BJ (cell line): ENCODE results near the gene DIPK1B. TPM values are rescaled to one million over a fixed set of nuclear protein-coding genes. Genes with fewer than 3 reads are reported as not detected.

Experiments used
- CTCF ChIA-PET: fragments of 350-600 bp; formaldehyde crosslinking; extraction: SDS; loops from one replicate; lab custom pipeline; 2021; ENCODE audit warnings: antibody characterized with exemption, inconsistent platforms; lab: Yijun Ruan, JAX
- POLR2A ChIA-PET: fragments of 300-600 bp; sonication (Branson Sonifier 250); formaldehyde crosslinking; extraction: SDS; loops from one replicate; lab custom pipeline; 2021; ENCODE audit warnings: antibody characterized with exemption; lab: Charles Lee
- DNase-seq: peaks from one replicate; pipeline ENCODE4 v3.0.0-alpha.2; 2011; ENCODE audit warnings: low read depth
- H3K27me3 ChIP-seq: 2 replicates; pipeline ENCODE4 v1.6.0; 2011; ENCODE audit warnings: low read length; ENCODE audit not compliant: control insufficient read depth, insufficient read depth
- H3K36me3 ChIP-seq: 2 replicates; pipeline ENCODE4 v1.5.1; 2011; ENCODE audit warnings: low read length; ENCODE audit not compliant: control insufficient read depth, insufficient read depth
- H3K4me3 ChIP-seq: 2 replicates; pipeline ENCODE4 v1.5.1; 2011; ENCODE audit warnings: low read depth, mild to moderate bottlenecking, control low read depth, low read length
- CTCF ChIP-seq: IDR thresholded peaks from 2 replicates; pipeline ENCODE4 v1.5.1; 2011; ENCODE audit warnings: low read depth, mild to moderate bottlenecking, control low read depth, inconsistent platforms, low read length, moderate library complexity; ENCODE audit not compliant: insufficient read depth
- polyA plus RNA-seq: library from polyadenylated mRNA; depleted of rRNA; stranded (reverse); fragments of >200 nt; gene quantifications from 2 replicates; pipeline ENCODE4 v1.2.3, GENCODE V29; 2011

Gene DIPK1B
- polyA plus RNA-seq, 1 experiment = 0.42 TPM

DNA sequence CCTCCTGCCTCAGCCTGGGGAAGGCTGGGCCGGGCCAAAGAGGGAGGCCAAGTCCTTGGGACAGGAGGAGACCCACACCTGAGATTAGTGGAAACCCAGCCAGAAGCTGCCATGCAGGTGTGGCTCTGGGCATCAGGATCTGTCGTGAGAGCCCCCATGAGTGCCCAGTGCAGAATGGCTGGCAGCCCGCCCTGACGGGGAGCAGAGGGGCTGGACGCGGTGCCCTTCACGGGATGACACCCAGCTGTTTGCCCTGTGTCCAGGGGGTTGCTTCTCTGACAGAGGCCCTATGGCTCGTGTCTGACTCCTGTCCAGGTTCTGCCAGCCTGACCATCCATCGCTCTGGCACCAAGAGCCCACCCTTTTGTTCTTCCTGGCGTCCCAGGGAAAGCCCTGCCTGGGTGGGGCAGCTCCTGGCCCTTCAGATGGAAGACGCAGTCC lies 8.5 kb downstream of the DIPK1B start:
- Histone ChIP-seq H3K4me3 (no peak overlapping the region), H3K36me3 (peaks cover 34% of the 10 kb centered on the region), H3K27me3 (peaks cover under 1% of the 10 kb centered on the region; the same call in 1 of the 2 replicates)
- no peak for TF ChIP-seq CTCF
- POLR2A ChIA-PET = no interaction called here
- DNase-seq = no peak
- CTCF ChIA-PET = no interaction called here

DNA sequence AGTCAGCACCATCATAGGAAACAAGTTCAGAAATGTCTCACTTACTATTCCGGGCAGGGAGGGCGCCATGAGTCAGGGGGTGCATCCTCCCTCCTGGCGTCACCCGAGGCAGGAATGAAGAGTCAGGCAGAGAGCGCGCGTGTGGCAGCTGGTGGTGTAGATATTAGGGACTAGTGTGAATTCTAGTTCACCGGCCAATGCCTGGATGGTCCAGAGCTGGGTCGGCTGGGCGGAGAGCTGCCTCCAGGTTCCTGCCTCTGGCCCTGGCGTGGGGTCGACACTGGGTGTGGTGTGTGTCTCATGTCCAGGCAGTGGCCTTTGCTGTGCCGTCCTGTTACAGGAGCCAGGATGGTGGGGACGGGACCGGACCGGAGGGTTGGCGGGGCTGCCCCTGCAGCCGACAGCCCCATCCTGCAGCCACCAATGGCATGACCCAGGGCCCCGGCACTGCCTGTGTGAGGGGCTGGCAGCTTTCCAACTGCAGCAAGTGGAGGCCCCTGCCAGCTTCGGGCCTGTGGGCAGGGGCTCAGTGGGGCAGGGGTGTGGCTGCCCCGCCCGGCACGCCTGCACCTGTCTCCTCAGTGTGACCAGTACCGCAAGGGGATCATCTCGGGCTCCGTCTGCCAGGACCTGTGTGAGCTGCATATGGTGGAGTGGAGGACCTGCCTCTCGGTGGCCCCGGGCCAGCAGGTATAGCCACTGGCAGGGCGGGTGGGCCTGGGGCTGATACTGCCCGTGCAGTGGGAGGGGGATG lies 9.1 kb downstream of the DIPK1B start:
- Histone ChIP-seq H3K4me3 (no peak overlapping the region), H3K27me3 (no peaks in the 10 kb centered on the region), H3K36me3 (peaks cover 38% of the 10 kb centered on the region)
- ChIA-PET POLR2A (no interaction called here), CTCF (no interaction called here)
- TF ChIP-seq CTCF = no peak
- no peak for DNase-seq

- peaks cover 42% of the 10 kb centered on the region for H3K36me3 ChIP-seq
- POLR2A ChIA-PET = interaction anchor here (0.6 kb wide), 1 partner anchor 342 kb away, joined by 4 read pairs; no protein-coding TSS in a partner anchor
- CTCF ChIA-PET = interaction anchor here (0.8 kb wide), 1 partner anchor 122 kb away, joined by 3 read pairs; no protein-coding TSS in a partner anchor
- H3K4me3 ChIP-seq = no peak overlapping the region
- no peak for DNase-seq
- H3K27me3 ChIP-seq = no peaks in the 10 kb centered on the region
- no peak for TF ChIP-seq CTCF
Observed at GRCh38 chr9:136722093-136722968, 10.0 kb downstream of the DIPK1B start.

DNA sequence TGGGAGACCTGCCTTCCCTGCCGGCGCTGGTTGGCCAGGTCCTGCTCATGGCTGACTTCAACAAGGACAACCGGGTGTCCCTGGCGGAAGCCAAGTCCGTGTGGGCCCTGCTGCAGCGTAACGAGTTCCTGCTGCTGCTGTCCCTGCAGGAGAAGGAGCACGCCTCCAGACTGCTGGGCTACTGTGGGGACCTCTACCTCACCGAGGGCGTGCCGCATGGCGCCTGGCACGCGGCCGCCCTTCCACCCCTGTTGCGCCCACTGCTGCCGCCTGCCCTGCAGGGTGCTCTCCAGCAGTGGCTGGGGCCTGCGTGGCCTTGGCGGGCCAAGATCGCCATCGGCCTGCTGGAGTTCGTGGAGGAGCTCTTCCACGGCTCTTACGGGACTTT lies 10.6 kb downstream of the DIPK1B start:
- DNase-seq = no peak
- H3K27me3 ChIP-seq = no peaks in the 10 kb centered on the region
- H3K36me3 ChIP-seq = peaks cover 42% of the 10 kb centered on the region
- H3K4me3 ChIP-seq = no peak overlapping the region
- no peak for TF ChIP-seq CTCF
- ChIA-PET CTCF (interaction anchor here (0.8 kb wide), 1 partner anchor 121 kb away, joined by 3 read pairs; no protein-coding TSS in a partner anchor), POLR2A (no interaction called here)

DNA sequence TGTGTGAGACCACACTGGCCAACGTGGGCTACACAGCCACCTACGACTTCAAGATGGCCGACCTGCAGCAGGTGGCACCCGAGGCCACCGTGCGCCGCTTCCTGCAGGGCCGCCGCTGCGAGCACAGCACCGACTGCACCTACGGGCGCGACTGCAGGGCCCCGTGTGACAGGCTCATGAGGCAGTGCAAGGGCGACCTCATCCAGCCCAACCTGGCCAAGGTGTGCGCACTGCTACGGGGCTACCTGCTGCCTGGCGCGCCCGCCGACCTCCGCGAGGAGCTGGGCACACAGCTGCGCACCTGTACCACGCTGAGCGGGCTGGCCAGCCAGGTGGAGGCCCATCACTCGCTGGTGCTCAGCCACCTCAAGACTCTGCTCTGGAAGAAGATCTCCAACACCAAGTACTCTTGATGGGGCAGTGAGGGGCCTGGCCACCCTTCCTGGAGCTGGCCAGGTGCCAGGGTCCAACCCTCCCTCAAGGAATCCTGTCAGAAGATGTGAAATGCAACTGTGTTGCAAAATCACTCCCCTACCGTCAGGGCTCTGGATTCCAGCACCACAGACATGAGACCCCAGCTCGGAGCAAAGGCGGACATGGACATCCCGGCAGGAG lies 11.1 kb downstream of the DIPK1B start:
- ChIA-PET CTCF (no interaction called here), POLR2A (no interaction called here)
- TF ChIP-seq CTCF = no peak
- H3K4me3 ChIP-seq = no peak overlapping the region
- no peak for DNase-seq
- H3K36me3 ChIP-seq = peaks cover 42% of the 10 kb centered on the region
- no peaks in the 10 kb centered on the region for H3K27me3 ChIP-seq
